ENCODE results near the gene CRACDL. TPM values are rescaled to one million over a fixed set of nuclear protein-coding genes. Genes with fewer than 3 reads are reported as not detected.

CRACDL gene
- polyA plus RNA-seq, 1 of the 3 experiments (the other 2 are of a cell fraction), result not detected

GRCh38 chr2:98928242-98928641 is 7.8 kb downstream of the CRACDL start:
- TF ChIP-seq USF2 (IDR thresholded peaks at IDR 0.05; ENCODE audit: borderline replicate concordance, low read depth, low read length) (no peak), TCF12 (IDR thresholded peaks at IDR 0.05) (no peak), ELF1 (IDR thresholded peaks at IDR 0.05) (no peak), NRF1 (IDR thresholded peaks at IDR 0.05; ENCODE audit: low read depth, low read length) (no peak)
- TF ChIP-seq, protein P1, sequence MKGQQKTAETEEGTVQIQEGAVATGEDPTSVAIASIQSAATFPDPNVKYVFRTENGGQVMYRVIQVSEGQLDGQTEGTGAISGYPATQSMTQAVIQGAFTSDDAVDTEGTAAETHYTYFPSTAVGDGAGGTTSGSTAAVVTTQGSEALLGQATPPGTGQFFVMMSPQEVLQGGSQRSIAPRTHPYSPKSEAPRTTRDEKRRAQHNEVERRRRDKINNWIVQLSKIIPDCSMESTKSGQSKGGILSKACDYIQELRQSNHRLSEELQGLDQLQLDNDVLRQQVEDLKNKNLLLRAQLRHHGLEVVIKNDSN (IDR thresholded peaks at IDR 0.05; ENCODE audit: borderline replicate concordance, low read depth), result no peak
- Histone ChIP-seq H3K27me3 (ENCODE audit: insufficient read depth) (no peaks in the 10 kb centered on the region), H3F3A (replicated peaks; ENCODE audit: insufficient read depth) (no peaks in the 10 kb centered on the region), H3K9me3 (no peaks in the 10 kb centered on the region), H2AFZ (ENCODE audit: low read depth) (no peak overlapping the region), H3K36me3 (replicated peaks in 1 of 2; ENCODE audit: control insufficient read depth in 1 of 2, insufficient read depth in 2 of 2, low read length in 1 of 2) (no peaks in the 10 kb centered on the region), H3K4me1 (ENCODE audit: control insufficient read depth in 1 of 2, insufficient read depth in 2 of 2, low read depth in 1 of 2, low read length in 1 of 2) (no peaks in the 10 kb centered on the region; a peak in 1 of 4 replicates), H3K9ac (no peak overlapping the region), H3K79me2 (ENCODE audit: insufficient read depth) (no peaks in the 10 kb centered on the region), H4K20me1 (ENCODE audit: insufficient read depth) (no peaks in the 10 kb centered on the region), H3K27ac (ENCODE audit: low read depth in 2 of 2, low read length in 1 of 2) (no peak overlapping the region), H3K9me2 (no peaks in the 10 kb centered on the region), H3K4me3 (ENCODE audit: low read depth in 2 of 2, low read length in 1 of 2) (no peak overlapping the region), H3K4me2 (no peak overlapping the region)
- WGBS (ENCODE audit: low lambda C conversion rate), result 79% methylated on average over 9 of the region's 10 CpGs
- POLR2A ChIA-PET, result no interaction called here
- CTCF ChIA-PET, result no interaction called here
- no peak for DNase-seq

DNA sequence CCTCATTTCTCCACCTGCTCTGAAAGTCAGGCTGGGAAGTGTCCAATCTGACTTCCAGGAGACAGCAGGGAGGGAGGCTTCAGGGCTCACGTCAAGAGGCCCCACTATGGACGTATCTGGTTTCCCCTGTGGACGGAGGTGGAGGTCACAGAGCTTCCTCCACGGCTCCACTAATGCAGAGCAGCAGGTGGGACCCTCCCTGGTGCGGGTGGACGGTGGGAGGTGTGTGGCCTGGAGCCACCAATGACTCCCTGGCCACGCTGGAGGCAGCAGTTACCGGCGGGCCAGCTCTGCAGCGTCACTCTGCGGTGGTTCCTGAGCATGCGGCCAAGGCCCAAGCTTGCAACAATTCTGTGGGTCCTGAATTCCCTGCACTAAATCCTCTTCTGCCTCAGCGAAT is 9.0 kb downstream of the CRACDL start:
- DNase-seq, result no peak
- Histone ChIP-seq H3K4me2 (no peak overlapping the region), H3K79me2 (ENCODE audit: insufficient read depth) (no peaks in the 10 kb centered on the region), H2AFZ (ENCODE audit: low read depth) (no peak overlapping the region), H3K27me3 (ENCODE audit: insufficient read depth) (no peaks in the 10 kb centered on the region), H3K9me3 (no peaks in the 10 kb centered on the region), H3F3A (replicated peaks; ENCODE audit: insufficient read depth) (no peaks in the 10 kb centered on the region), H3K27ac (ENCODE audit: low read depth in 2 of 2, low read length in 1 of 2) (no peak overlapping the region), H3K4me3 (ENCODE audit: low read depth in 2 of 2, low read length in 1 of 2) (no peak overlapping the region), H4K20me1 (ENCODE audit: insufficient read depth) (no peaks in the 10 kb centered on the region), H3K36me3 (replicated peaks in 1 of 2; ENCODE audit: control insufficient read depth in 1 of 2, insufficient read depth in 2 of 2, low read length in 1 of 2) (no peaks in the 10 kb centered on the region), H3K4me1 (ENCODE audit: control insufficient read depth in 1 of 2, insufficient read depth in 2 of 2, low read depth in 1 of 2, low read length in 1 of 2) (no peaks in the 10 kb centered on the region; a peak in 1 of 4 replicates), H3K9me2 (no peaks in the 10 kb centered on the region), H3K9ac (no peak overlapping the region)
- CTCF ChIA-PET, result no interaction called here
- 89% methylated on average over 5 of the region's 13 CpGs for WGBS (ENCODE audit: low lambda C conversion rate)
- POLR2A ChIA-PET, result no interaction called here
- TF ChIP-seq USF2 (IDR thresholded peaks at IDR 0.05; ENCODE audit: borderline replicate concordance, low read depth, low read length) (no peak), RXRA (IDR thresholded peaks at IDR 0.05; ENCODE audit: borderline replicate concordance, low read depth) (no peak), RFX5 (IDR thresholded peaks at IDR 0.05; ENCODE audit: low read length) (no peak), GABPA (IDR thresholded peaks at IDR 0.05; ENCODE audit: low read depth) (no peak), NFIC (IDR thresholded peaks at IDR 0.05; ENCODE audit: borderline replicate concordance) (no peak), FOXM1 (IDR thresholded peaks at IDR 0.05; ENCODE audit: low read depth) (no peak), PBX3 (IDR thresholded peaks at IDR 0.05) (no peak), TAF1 (IDR thresholded peaks at IDR 0.05; ENCODE audit: borderline replicate concordance, low read depth, low read length) (no peak), MEF2A (IDR thresholded peaks at IDR 0.05; ENCODE audit: borderline replicate concordance, low read depth) (no peak)
- TF ChIP-seq, protein P2, sequence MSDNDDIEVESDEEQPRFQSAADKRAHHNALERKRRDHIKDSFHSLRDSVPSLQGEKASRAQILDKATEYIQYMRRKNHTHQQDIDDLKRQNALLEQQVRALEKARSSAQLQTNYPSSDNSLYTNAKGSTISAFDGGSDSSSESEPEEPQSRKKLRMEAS (IDR thresholded peaks at IDR 0.05; ENCODE audit: low read depth), result no peak
- TF ChIP-seq, protein P3, sequence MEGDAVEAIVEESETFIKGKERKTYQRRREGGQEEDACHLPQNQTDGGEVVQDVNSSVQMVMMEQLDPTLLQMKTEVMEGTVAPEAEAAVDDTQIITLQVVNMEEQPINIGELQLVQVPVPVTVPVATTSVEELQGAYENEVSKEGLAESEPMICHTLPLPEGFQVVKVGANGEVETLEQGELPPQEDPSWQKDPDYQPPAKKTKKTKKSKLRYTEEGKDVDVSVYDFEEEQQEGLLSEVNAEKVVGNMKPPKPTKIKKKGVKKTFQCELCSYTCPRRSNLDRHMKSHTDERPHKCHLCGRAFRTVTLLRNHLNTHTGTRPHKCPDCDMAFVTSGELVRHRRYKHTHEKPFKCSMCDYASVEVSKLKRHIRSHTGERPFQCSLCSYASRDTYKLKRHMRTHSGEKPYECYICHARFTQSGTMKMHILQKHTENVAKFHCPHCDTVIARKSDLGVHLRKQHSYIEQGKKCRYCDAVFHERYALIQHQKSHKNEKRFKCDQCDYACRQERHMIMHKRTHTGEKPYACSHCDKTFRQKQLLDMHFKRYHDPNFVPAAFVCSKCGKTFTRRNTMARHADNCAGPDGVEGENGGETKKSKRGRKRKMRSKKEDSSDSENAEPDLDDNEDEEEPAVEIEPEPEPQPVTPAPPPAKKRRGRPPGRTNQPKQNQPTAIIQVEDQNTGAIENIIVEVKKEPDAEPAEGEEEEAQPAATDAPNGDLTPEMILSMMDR (IDR thresholded peaks at IDR 0.05), result no peak

All from SK-N-SH (cell line).